Neutrophil (primary cell): ENCODE results near the gene HLA-DOA.

Source experiments
- H3K27ac ChIP-seq: fragments of 200-600 bp; sonication (generic); 2 replicates; pipeline ENCODE4 v1.5.1; 2016; ENCODE audit warnings: mild to moderate bottlenecking, moderate library complexity
- H3K27me3 ChIP-seq: fragments of 200-600 bp; sonication (generic); 2 replicates; pipeline ENCODE4 v1.6.0; 2016; ENCODE audit warnings: mild to moderate bottlenecking
- H3K36me3 ChIP-seq: fragments of 200-600 bp; sonication (generic); 2 replicates; pipeline ENCODE4 v1.5.1; 2017
- H3K4me1 ChIP-seq, 2 experiments: fragments of 200-600 bp in 1 of 2; sonication (generic) in 1 of 2; 1 replicate in 1 of 2; 2 replicates in 1 of 2; pipeline versions ENCODE4 v1.5.1 to v1.6.1; 2013 to 2016; ENCODE audit warnings: low read depth in 1 of 2, low read length in 1 of 2, mild to moderate bottlenecking in 1 of 2, moderate library complexity in 1 of 2; ENCODE audit not compliant: control insufficient read depth in 1 of 2, insufficient read depth in 1 of 2
- H3K4me3 ChIP-seq, 2 experiments: fragments of 200-600 bp in 1 of 2; sonication (generic) in 1 of 2; 1 replicate in 1 of 2; 2 replicates in 1 of 2; pipeline ENCODE4 v1.5.1; 2013 to 2016; ENCODE audit warnings: low read depth in 1 of 2, low read length in 1 of 2, mild to moderate bottlenecking in 1 of 2, moderate library complexity in 1 of 2
- H3K9me3 ChIP-seq: fragments of 200-600 bp; sonication (generic); 2 replicates; pipeline ENCODE4 v1.5.1; 2016
- TF ChIP-seq, protein P1 (sequence below): fragments of 200-600 bp; sonication (generic); IDR thresholded peaks from 2 replicates; pipeline ENCODE4 v1.5.1; 2016; ENCODE audit warnings: antibody characterized with exemption

Gene HLA-DOA

DNA sequence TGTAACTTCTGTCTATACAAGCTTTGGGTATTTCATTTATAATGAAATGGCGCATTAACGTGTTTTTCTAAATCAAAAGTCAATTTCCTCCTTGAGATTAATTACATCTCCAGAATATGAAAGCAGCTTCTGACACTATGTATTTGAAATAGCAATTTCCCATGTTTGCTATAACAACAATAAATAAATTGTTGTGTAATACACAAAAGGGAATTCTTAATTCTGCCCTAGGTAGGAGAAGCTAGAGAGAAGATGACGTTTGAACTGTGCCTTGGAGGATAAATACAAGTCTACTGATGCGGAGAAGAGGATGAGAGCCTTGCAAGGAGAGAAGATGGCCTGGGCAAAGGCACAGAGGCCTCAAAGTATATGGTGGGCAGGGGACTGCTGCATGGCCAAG, 7.6 kb upstream of the HLA-DOA start:
- H3K27me3 ChIP-seq: peaks cover 13% of the 10 kb centered on the region

DNA sequence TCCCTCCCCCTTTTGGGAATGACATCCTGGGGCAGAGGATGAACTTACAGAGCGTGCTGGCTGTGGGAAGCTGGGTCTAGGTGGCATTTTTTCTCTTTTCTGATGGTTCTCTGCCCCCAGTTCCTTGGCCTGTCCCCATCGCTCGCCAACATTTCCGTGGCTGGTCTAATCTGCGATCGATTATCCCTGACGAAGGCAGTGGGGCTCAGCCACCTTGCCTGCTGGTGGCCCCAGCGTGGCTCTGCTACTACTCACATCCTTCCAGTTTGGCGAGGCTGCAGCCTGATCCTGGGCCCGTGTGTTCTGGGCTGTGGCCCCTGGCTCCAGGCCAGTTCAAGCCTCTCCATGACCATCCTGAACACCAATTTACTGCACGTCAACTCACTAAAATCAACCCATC, 6.4 kb upstream of the HLA-DOA start:
- Histone ChIP-seq H3K36me3 (no peaks in the 10 kb centered on the region), H3K4me3 (no peak overlapping the region), H3K27me3 (peaks cover 15% of the 10 kb centered on the region), H3K9me3 (no peaks in the 10 kb centered on the region), H3K4me1 (peaks cover 11 to 16% of the 10 kb centered on the region in 2 experiments), H3K27ac (no peak overlapping the region)
- TF ChIP-seq, protein P1, sequence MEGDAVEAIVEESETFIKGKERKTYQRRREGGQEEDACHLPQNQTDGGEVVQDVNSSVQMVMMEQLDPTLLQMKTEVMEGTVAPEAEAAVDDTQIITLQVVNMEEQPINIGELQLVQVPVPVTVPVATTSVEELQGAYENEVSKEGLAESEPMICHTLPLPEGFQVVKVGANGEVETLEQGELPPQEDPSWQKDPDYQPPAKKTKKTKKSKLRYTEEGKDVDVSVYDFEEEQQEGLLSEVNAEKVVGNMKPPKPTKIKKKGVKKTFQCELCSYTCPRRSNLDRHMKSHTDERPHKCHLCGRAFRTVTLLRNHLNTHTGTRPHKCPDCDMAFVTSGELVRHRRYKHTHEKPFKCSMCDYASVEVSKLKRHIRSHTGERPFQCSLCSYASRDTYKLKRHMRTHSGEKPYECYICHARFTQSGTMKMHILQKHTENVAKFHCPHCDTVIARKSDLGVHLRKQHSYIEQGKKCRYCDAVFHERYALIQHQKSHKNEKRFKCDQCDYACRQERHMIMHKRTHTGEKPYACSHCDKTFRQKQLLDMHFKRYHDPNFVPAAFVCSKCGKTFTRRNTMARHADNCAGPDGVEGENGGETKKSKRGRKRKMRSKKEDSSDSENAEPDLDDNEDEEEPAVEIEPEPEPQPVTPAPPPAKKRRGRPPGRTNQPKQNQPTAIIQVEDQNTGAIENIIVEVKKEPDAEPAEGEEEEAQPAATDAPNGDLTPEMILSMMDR: no peak

More for the DNA sequence above, 7.6 kb upstream of the HLA-DOA start:
- Histone ChIP-seq H3K4me1 (peaks cover 11 to 16% of the 10 kb centered on the region in 2 experiments), H3K9me3 (no peaks in the 10 kb centered on the region), H3K27ac (no peak overlapping the region), H3K4me3 (no peak overlapping the region), H3K36me3 (no peaks in the 10 kb centered on the region)
- TF ChIP-seq, protein P1: no peak

DNA sequence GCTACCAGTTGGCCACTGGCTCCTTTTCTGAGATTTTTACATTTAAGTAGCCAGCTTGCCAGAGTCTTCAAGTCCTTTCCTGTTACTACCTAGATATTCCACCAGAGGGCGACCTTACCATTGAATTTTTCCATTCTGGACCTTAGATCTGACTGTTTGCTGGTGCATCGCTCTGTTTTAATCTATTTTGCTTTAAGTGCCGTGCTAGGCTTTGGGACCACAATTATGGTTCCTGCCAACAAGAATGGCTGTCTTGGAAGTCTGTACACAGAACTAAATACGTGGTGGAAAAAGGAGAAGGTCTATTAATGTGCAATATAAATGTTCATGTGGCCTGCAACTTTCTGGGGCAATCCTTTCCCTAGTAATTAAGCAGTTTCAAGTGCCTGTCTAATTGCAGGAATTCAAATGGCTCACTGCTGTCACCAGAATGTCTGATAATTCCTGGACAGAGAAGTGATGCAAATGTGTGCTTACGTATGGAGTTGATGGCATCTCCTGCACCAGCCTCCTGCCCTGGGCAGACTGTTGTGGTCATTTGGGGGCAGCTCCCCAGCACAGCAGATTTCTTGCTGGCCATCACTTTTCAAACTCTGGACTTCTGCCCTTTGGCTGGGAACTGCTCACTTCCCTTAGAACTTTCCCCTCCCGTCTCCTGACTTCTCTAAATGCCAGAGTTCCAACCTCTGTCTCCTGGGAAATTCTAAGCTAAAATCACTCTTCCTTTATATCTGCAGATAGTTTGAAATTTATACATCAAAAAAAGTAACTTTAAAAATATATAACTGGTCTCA, 5.6 kb upstream of the HLA-DOA start:
- Histone ChIP-seq H3K4me3 (no peak overlapping the region), H3K27ac (no peak overlapping the region), H3K27me3 (peaks cover 22% of the 10 kb centered on the region), H3K4me1 (peaks cover 11 to 16% of the 10 kb centered on the region in 2 experiments), H3K36me3 (no peaks in the 10 kb centered on the region), H3K9me3 (no peaks in the 10 kb centered on the region)
- TF ChIP-seq, protein P1: peak; percentile 81

DNA sequence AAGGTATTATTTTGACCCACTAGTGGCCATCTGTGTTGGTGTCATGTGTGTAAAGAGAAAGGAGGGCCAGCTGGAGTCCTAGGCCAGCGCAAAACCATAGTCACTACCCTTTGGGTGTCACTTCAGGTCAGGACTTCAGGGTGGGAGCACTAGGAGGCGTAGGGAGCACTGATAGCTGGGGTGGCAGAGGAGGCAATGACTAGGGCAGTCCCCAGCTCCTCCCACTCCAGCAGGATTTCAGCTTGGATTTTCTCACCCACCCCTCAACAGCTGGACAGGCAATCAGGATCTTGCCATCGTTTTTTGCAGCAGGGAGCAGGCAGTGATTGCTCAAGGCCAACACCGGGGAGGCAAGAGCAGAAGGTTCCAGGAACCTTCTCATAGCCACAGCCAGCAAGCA, 4.2 kb upstream of the HLA-DOA start:
- no peak overlapping the region for H3K27ac ChIP-seq
- H3K4me3 ChIP-seq: no peak overlapping the region
- no peaks in the 10 kb centered on the region for H3K36me3 ChIP-seq
- peaks cover 2 to 6% of the 10 kb centered on the region in 2 experiments for H3K4me1 ChIP-seq
- H3K27me3 ChIP-seq: peaks cover 37% of the 10 kb centered on the region
- H3K9me3 ChIP-seq: no peaks in the 10 kb centered on the region
- TF ChIP-seq, protein P1: no peak

DNA sequence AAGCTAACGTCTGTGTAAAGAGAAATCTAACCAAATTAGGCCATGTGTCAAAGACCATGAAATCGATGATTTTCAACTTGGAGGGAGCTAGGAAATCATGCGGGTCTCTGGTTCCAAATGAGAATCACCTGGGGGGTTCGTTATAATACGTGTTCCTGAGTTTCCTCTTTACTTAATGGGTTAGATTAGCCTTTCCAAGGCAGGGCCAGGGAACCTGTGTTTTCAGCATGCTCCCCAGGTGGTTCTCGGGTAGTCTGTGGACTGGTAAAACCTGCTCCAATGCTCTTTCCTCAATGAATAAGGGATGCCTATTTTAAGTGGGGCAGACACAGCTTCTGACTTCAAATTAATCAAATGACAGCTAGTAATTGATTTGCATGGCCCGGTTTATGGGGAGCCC, 965 bp upstream of the HLA-DOA start:
- Histone ChIP-seq H3K4me3 (no peak overlapping the region), H3K9me3 (no peaks in the 10 kb centered on the region), H3K27me3 (peaks cover 44% of the 10 kb centered on the region), H3K4me1 (no peaks in the 10 kb centered on the region), H3K36me3 (no peaks in the 10 kb centered on the region), H3K27ac (no peak overlapping the region)
- TF ChIP-seq, protein P1: no peak
